ENCODE results near the gene OR2B6.
"Not testable (repeated sequence)": the region's sequence is repeated elsewhere in the genome, so short reads cannot be mapped to it uniquely, and the experiment has no call there.

The OR2B6 gene

GRCh38 chr6:27956941-27957340 is at the start of gene OR2B6:
Gene OR2B6, plus strand, starts transcription at chr6:27957241. Its CDS starts 0 bp downstream, at chr6:27957241.
- no peak for DNase-seq (ENCODE audit: low read depth)

GRCh38 chr6:27908017-27908416 is 49.0 kb upstream of the OR2B6 start:
- DNase-seq (ENCODE audit: low read depth) = no peak

- DNase-seq (ENCODE audit: low read depth) = no peak
These were observed 45.0 kb upstream of the OR2B6 start, which contains the start of gene OR2B2 for GRCh38 chr6:27911956-27912446. Gene OR2B2, minus strand, starts transcription at chr6:27912396. Its CDS starts 77 bp downstream, at chr6:27912319.

- no peak for DNase-seq (ENCODE audit: low read depth)
These were observed 34.1 kb upstream of the OR2B6 start for GRCh38 chr6:27922949-27923348.

GRCh38 chr6:27924179-27924578 is 32.9 kb upstream of the OR2B6 start:
- no peak for DNase-seq (ENCODE audit: low read depth)

- DNase-seq (ENCODE audit: low read depth) = not testable (repeated sequence)
These were observed 29.0 kb upstream of the OR2B6 start for GRCh38 chr6:27928041-27928440.

GRCh38 chr6:27929930-27930329 is 27.1 kb upstream of the OR2B6 start:
- not testable (repeated sequence) for DNase-seq (ENCODE audit: low read depth)

GRCh38 chr6:27931209-27931608 is 25.8 kb upstream of the OR2B6 start:
- DNase-seq (ENCODE audit: low read depth) = no peak

- DNase-seq (ENCODE audit: low read depth) = no peak
These were observed 16.3 kb upstream of the OR2B6 start for GRCh38 chr6:27940766-27941165.

- DNase-seq (ENCODE audit: low read depth) = not testable (repeated sequence)
These were observed 14.0 kb upstream of the OR2B6 start for GRCh38 chr6:27943072-27943471.

- no peak for DNase-seq (ENCODE audit: low read depth)
These were observed 8.8 kb upstream of the OR2B6 start for GRCh38 chr6:27948237-27948636.

- DNase-seq (ENCODE audit: low read depth) = no peak
These were observed 6.0 kb upstream of the OR2B6 start for GRCh38 chr6:27951040-27951439.

- no peak for DNase-seq (ENCODE audit: low read depth)
These were observed 475 bp downstream of the OR2B6 start for GRCh38 chr6:27957516-27957915.

- DNase-seq (ENCODE audit: low read depth) = no peak
These were observed 5.5 kb downstream of the OR2B6 start for GRCh38 chr6:27962506-27962905.

GRCh38 chr6:27966044-27966443 is 9.0 kb downstream of the OR2B6 start:
- DNase-seq (ENCODE audit: low read depth) = no peak

- DNase-seq (ENCODE audit: low read depth) = no peak
These were observed 9.9 kb downstream of the OR2B6 start for GRCh38 chr6:27966816-27967426.

GRCh38 chr6:27970444-27970843 is 13.4 kb downstream of the OR2B6 start:
- DNase-seq (ENCODE audit: low read depth) = no peak

- DNase-seq (ENCODE audit: low read depth) = no peak
These were observed 15.7 kb downstream of the OR2B6 start for GRCh38 chr6:27972750-27973149.

- DNase-seq (ENCODE audit: low read depth) = no peak
These were observed 20.3 kb downstream of the OR2B6 start for GRCh38 chr6:27977387-27977786.

- DNase-seq (ENCODE audit: low read depth) = no peak
These were observed 21.7 kb downstream of the OR2B6 start for GRCh38 chr6:27978705-27979104.

- DNase-seq (ENCODE audit: low read depth) = no peak
These were observed 23.1 kb downstream of the OR2B6 start for GRCh38 chr6:27980111-27980510.

GRCh38 chr6:27986928-27987725 is 30.1 kb downstream of the OR2B6 start:
- no peak for DNase-seq (ENCODE audit: low read depth)

GRCh38 chr6:27994616-27995015 is 37.6 kb downstream of the OR2B6 start:
- no peak for DNase-seq (ENCODE audit: low read depth)

All from stimulated activated CD8-positive, alpha-beta memory T cell treated with anti-CD3 and anti-CD28 coated beads, Interleukin-15, amount 100 ng/mL, for 1 hour (primary cell).